Adrenal gland (tissue), 12 donors: Measurements from ENCODE around the gene EHMT1. TPM values are rescaled to one million over a fixed set of nuclear protein-coding genes. Genes with fewer than 3 reads are reported as not detected.

Source experiments
- DNase-seq, 7 donors: peaks; one replicate each; pipeline ENCODE4 v3.0.0-alpha.2; 2019 to 2020
- H3K27ac ChIP-seq, 5 donors: fragments of 200-600 bp; sonication (generic) in 4 of 5; 1 replicate in 3 of 5; 2 replicates in 2 of 5; pipeline versions ENCODE4 v1.5.1 to v1.8.0; 2016 to 2020; ENCODE audit warnings: mild to moderate bottlenecking in 1 of 5
- H3K27me3 ChIP-seq: fragments of 200-600 bp; 2 replicates; pipeline ENCODE4 v1.8.0; 2021
- H3K36me3 ChIP-seq, 2 donors: fragments of 200-600 bp; replicated peaks in 1 of 2; 1 replicate in 1 of 2; 2 replicates in 1 of 2; pipeline versions ENCODE4 v1.5.1 to v1.8.0; 2018 to 2022
- H3K4me1 ChIP-seq, 2 donors: fragments of 200-600 bp; replicated peaks in 1 of 2; 1 replicate in 1 of 2; 2 replicates in 1 of 2; pipeline versions ENCODE4 v1.5.1 to v1.8.0; 2018 to 2021
- H3K4me3 ChIP-seq, 4 donors: fragments of 200-600 bp; sonication (generic) in 3 of 4; one replicate each; pipeline ENCODE4 v1.5.1; 2016 to 2018
- H3K9me3 ChIP-seq, 3 donors: fragments of 200-600 bp; sonication (generic) in 1 of 3; replicated peaks in 1 of 3; 1 replicate in 2 of 3; 2 replicates in 1 of 3; pipeline versions ENCODE4 v1.5.1 to v1.8.0; 2016 to 2021
- CTCF ChIP-seq, 6 experiments: fragments of 450-650 bp in 4 of 6; fragments of 200-600 bp in 2 of 6; sonication (generic) in 1 of 6; IDR thresholded peaks; 1 replicate in 5 of 6; 2 replicates in 1 of 6; pipeline versions ENCODE4 v1.5.1 to v1.8.0; 2016 to 2021; ENCODE audit warnings: antibody characterized with exemption in 6 of 6, mild to moderate bottlenecking in 2 of 6, moderate library complexity in 1 of 6
- POLR2A ChIP-seq, 2 donors: fragments of 450-650 bp; IDR thresholded peaks; one replicate each; pipeline ENCODE4 v1.6.1; 2017; ENCODE audit warnings: antibody characterized with exemption in 2 of 2, mild to moderate bottlenecking in 2 of 2, moderate library complexity in 1 of 2
- WGBS, 4 donors: extraction: QIAGEN DNeasy Blood & Tissue Kit in 2 of 4; methylation state at CpG; one replicate each; pipeline versions ENCODE4 v1.1.5 to v1.1.7; 2013 to 2017; 5-methylcytosine and 5-hydroxymethylcytosine counted together
- intact Hi-C, 2 donors: fragments of 100-400 bp; cut with DNase I; formaldehyde crosslinking; loops; one replicate each; pipeline versions ENCODE4 v1.14.1 to v1.15.0; 2022 to 2023
- polyA plus RNA-seq, 3 donors: library from polyadenylated mRNA; stranded (reverse); fragments of 200-250 nt in 2 of 3; fragments of 350-450 nt in 1 of 3; fragmentation: Illumina TruSeq in 1 of 3; extraction: RNeasy Lipid Tissue Mini Kit (QIAGEN cat#74804) in 1 of 3; gene quantifications; one replicate each; pipeline ENCODE4 v1.2.3, GENCODE V29; 2013 to 2014
- total RNA-seq, 9 donors: library from RNA; depleted of rRNA in 4 of 9; stranded (reverse); fragments of >200 nt in 4 of 9; fragments of 120-200 nt in 1 of 9; fragmentation: NEBNext Ultra II Directional in 1 of 9; extraction: Animal tissue kit (Norgen Biotek cat#: 25700) in 1 of 9; gene quantifications; one replicate each; pipeline versions ENCODE4 v1.1.0 to v1.2.4, GENCODE V29; 2013 to 2023
- donor health status: healthy with polysubstance abuse.
- donor health status: Bipolar disorder and iron deficiency.
- donor health status: DM: yes; HTN: yes; CAD: no.
- donor health status: DM: no; HTN: no; CAD: no.
- donor health status: DM: no; HTN: no; CAD: no.
- donor health status: DM: yes; HTN: yes; CAD: no.

EHMT1 gene
- total and polyA plus RNA-seq, 12 donors, result 42.0 to 171 (median 71.0) TPM

DNA sequence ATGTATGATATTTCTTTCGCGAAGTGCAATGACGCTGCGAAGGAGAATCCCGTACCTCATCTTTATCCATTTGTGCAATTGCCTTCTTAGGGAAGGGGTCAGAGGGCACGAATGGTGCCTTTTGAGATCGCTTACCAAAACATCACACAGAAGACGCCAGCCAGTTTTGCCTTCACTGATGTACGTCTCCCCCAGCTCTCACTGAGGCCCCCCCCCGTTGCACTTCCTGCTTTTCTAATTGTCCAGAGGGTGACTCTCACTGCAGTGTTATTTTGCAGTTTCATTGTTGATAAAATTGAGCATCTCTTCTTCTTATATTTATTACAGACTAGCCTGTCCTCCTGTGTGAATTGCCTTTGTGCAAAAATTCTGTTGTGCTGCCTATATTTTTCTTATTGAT lies 219.8 kb downstream of the EHMT1 start:
- no peaks in the 10 kb centered on the region for H3K9me3 ChIP-seq
- no peaks in the 10 kb centered on the region for H3K4me1 ChIP-seq
- H3K36me3 ChIP-seq, result peaks cover 0 to 34% of the 10 kb centered on the region in 2 donors
- no peaks in the 10 kb centered on the region for H3K27me3 ChIP-seq
- no peak for DNase-seq
- intact Hi-C loops, result no loop called here
- 94 to 96% (median 95%) methylated on average over 10 of the region's 10 CpGs for WGBS, 4 donors
- H3K27ac ChIP-seq, result no peak overlapping the region
- no peak overlapping the region for H3K4me3 ChIP-seq
- TF ChIP-seq CTCF (IDR thresholded peaks at IDR 0.05), result no peak
- no peak for TF ChIP-seq POLR2A (IDR thresholded peaks at IDR 0.05)

GRCh38 chr9:137843355-137843754 lies 224.6 kb downstream of the EHMT1 start:
- no peak overlapping the region for H3K4me3 ChIP-seq
- intact Hi-C loops, result no loop called here
- H3K9me3 ChIP-seq, result no peaks in the 10 kb centered on the region
- TF ChIP-seq CTCF (IDR thresholded peaks at IDR 0.05) (no peak), POLR2A (IDR thresholded peaks at IDR 0.05) (no peak)
- WGBS, 4 donors, result 84 to 95% (median 91%) methylated on average over 9 of the region's 9 CpGs
- no peaks in the 10 kb centered on the region for H3K4me1 ChIP-seq
- DNase-seq, result no peak
- no peaks in the 10 kb centered on the region for H3K27me3 ChIP-seq
- no peak overlapping the region for H3K27ac ChIP-seq
- no peaks in the 10 kb centered on the region for H3K36me3 ChIP-seq

DNA sequence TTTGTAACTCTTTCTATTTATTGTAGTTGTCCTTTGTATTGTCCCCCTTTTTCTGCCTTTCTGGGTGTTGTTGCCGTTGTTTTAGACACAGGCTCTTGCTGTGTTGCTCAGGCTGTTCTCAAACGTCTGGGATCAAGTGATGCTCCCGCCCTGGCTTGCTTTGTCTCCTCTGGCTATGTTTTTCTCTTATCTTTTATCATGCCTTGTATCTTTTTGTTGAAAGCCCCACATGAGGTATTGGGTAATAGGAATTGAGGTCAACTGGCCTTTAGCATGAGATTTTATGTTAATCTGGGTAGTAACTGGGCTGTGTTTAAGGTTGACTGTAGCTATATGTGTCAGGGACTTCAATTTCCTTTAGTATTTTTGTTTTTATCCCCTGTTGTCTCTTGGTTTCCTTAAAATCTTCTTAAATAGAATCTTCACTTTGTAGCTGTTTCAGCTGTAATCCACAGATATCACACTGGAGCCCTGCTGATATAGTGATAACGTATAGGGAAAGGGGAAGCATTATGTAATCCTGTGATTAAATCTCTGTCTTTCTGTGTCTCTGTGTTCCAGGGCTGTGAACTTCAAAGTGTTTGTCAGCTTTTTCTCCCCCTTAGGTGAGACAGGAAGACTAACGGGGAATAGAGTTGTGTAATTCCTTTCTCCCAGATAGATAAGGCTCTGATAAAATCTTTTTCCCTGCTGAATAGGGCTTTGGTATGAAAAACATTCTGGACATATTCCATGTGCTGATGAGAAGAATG lies 232.9 kb downstream of the EHMT1 start:
- H3K27me3 ChIP-seq, result no peaks in the 10 kb centered on the region
- intact Hi-C loops, result no loop called here
- H3K9me3 ChIP-seq, result peaks cover 0 to 12% (median 0%) of the 10 kb centered on the region in 3 donors
- WGBS, 4 donors, result 49 to 60% (median 56%) methylated on average over 5 of the region's 5 CpGs
- no peak overlapping the region for H3K4me3 ChIP-seq
- no peak overlapping the region for H3K27ac ChIP-seq
- DNase-seq, result no peak
- H3K36me3 ChIP-seq, result no peaks in the 10 kb centered on the region
- no peaks in the 10 kb centered on the region for H3K4me1 ChIP-seq
- TF ChIP-seq POLR2A (IDR thresholded peaks at IDR 0.05) (no peak), CTCF (IDR thresholded peaks at IDR 0.05) (no peak)

DNA sequence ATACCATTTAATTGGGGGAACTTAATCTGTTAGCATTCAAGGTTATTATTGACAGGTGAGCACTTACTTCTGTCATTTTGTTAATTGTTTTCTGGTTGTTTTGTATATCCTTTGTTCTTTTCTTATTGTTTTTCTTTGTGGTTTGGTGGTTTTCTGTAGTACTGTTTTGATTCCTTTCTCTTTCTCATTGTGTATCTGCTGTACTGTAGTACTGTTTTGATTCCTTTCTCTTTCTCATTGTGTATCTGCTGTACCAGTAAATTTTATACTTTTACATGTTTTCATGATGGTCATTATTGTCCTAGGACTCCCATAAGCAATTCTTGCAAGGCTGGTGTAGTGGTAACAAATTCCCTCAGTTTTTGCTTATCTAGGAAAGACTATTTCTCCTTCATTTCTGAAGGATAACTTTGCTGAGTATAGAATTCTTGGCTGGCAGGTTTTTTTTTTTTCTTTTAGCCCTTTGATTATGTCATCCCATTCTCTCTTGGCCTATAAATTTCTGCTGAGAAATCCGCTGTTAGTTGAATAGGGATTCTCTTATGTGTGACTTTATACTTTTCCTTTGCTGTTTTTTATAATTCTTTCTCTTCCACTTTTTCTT lies 234.7 kb downstream of the EHMT1 start:
- peaks cover 0 to 12% (median 0%) of the 10 kb centered on the region in 3 donors for H3K9me3 ChIP-seq

More for the DNA sequence above, 234.7 kb downstream of the EHMT1 start:
- H3K27ac ChIP-seq, result no peak overlapping the region
- no peaks in the 10 kb centered on the region for H3K4me1 ChIP-seq
- DNase-seq, result no peak
- H3K36me3 ChIP-seq, result no peaks in the 10 kb centered on the region
- H3K4me3 ChIP-seq, result no peak overlapping the region
- WGBS, 4 donors, result 92 to 100% (median 96%) methylated on average over 1 of the region's 1 CpG
- intact Hi-C loops, result no loop called here
- H3K27me3 ChIP-seq, result no peaks in the 10 kb centered on the region
- no peak for TF ChIP-seq CTCF (IDR thresholded peaks at IDR 0.05)
- no peak for TF ChIP-seq POLR2A (IDR thresholded peaks at IDR 0.05)
